ENCODE data around the gene TSPAN5.

Gene TSPAN5

GRCh38 chr4:98601708-98602107, 56.7 kb downstream of the TSPAN5 start:
- no peak for DNase-seq (ENCODE audit: insufficient read length, low spot score)
- no peak for FAIRE-seq

- FAIRE-seq (no peak), DNase-seq (ENCODE audit: insufficient read length, low spot score) (no peak)
Observed at GRCh38 chr4:98599617-98600205, 58.7 kb downstream of the TSPAN5 start.

GRCh38 chr4:98586962-98587354, 71.5 kb downstream of the TSPAN5 start:
- DNase-seq (ENCODE audit: insufficient read length, low spot score) (no peak), FAIRE-seq (no peak)

- FAIRE-seq (no peak), DNase-seq (ENCODE audit: insufficient read length, low spot score) (no peak)
Observed at GRCh38 chr4:98586291-98586961, 72.0 kb downstream of the TSPAN5 start.

GRCh38 chr4:98585596-98585995, 72.8 kb downstream of the TSPAN5 start:
- DNase-seq (ENCODE audit: insufficient read length, low spot score) (no peak), FAIRE-seq (no peak)

- DNase-seq (ENCODE audit: insufficient read length, low spot score) (no peak), FAIRE-seq (no peak)
Observed at GRCh38 chr4:98584265-98584664, 74.1 kb downstream of the TSPAN5 start.

GRCh38 chr4:98583265-98583664, 75.1 kb downstream of the TSPAN5 start:
- FAIRE-seq (no peak), DNase-seq (ENCODE audit: insufficient read length, low spot score) (no peak)

GRCh38 chr4:98581126-98581525, 77.3 kb downstream of the TSPAN5 start:
- DNase-seq (ENCODE audit: insufficient read length, low spot score) (no peak), FAIRE-seq (no peak)

GRCh38 chr4:98577956-98578355, 80.5 kb downstream of the TSPAN5 start:
- FAIRE-seq (no peak), DNase-seq (ENCODE audit: insufficient read length, low spot score) (no peak)

- FAIRE-seq (no peak), DNase-seq (ENCODE audit: insufficient read length, low spot score) (no peak)
Observed at GRCh38 chr4:98574816-98575215, 83.6 kb downstream of the TSPAN5 start.

- DNase-seq (ENCODE audit: insufficient read length, low spot score), result no peak
- no peak for FAIRE-seq
Observed at GRCh38 chr4:98573791-98574190, 84.6 kb downstream of the TSPAN5 start.

GRCh38 chr4:98572697-98573096, 85.7 kb downstream of the TSPAN5 start:
- no peak for FAIRE-seq
- no peak for DNase-seq (ENCODE audit: insufficient read length, low spot score)

- DNase-seq (ENCODE audit: insufficient read length, low spot score) (no peak), FAIRE-seq (no peak)
Observed at GRCh38 chr4:98571161-98571786, 87.1 kb downstream of the TSPAN5 start.

- FAIRE-seq (no peak), DNase-seq (ENCODE audit: insufficient read length, low spot score) (no peak)
Observed at GRCh38 chr4:98570151-98570797, 88.1 kb downstream of the TSPAN5 start.

GRCh38 chr4:98568941-98569663, 89.3 kb downstream of the TSPAN5 start:
- DNase-seq (ENCODE audit: insufficient read length, low spot score) (no peak), FAIRE-seq (no peak)

- FAIRE-seq, result no peak
- DNase-seq (ENCODE audit: insufficient read length, low spot score), result no peak
Observed at GRCh38 chr4:98567611-98568010, 90.8 kb downstream of the TSPAN5 start.

- DNase-seq (ENCODE audit: insufficient read length, low spot score) (no peak), FAIRE-seq (no peak)
Observed at GRCh38 chr4:98566361-98567008, 91.9 kb downstream of the TSPAN5 start.

GRCh38 chr4:98565681-98566301, 92.6 kb downstream of the TSPAN5 start:
- DNase-seq (ENCODE audit: insufficient read length, low spot score) (no peak), FAIRE-seq (no peak)

- no peak for FAIRE-seq
- DNase-seq (ENCODE audit: insufficient read length, low spot score), result no peak
Observed at GRCh38 chr4:98564852-98565251, 93.6 kb downstream of the TSPAN5 start.

- DNase-seq (ENCODE audit: insufficient read length, low spot score) (no peak), FAIRE-seq (no peak)
Observed at GRCh38 chr4:98560321-98560720, 98.1 kb downstream of the TSPAN5 start.
